OCI-LY7 (cell line): ENCODE measurements around the gene HABP2. TPM values are rescaled to one million over a fixed set of nuclear protein-coding genes. Genes with fewer than 3 reads are reported as not detected.

ENCODE experiments used
- BruUV-seq: library from RNA; stranded (reverse); fragments of 400-500 nt; replicated peaks from 2 replicates; lab custom pipeline; 2021; lab: Mats Ljungman, UMichigan
- CTCF ChIA-PET: fragments of 300-600 bp; sonication (Branson Sonifier 250); formaldehyde crosslinking; loops from one replicate; lab custom pipeline; 2022; ENCODE audit warnings: antibody characterized with exemption; ENCODE audit not compliant: unreplicated experiment; lab: Charles Lee
- POLR2A ChIA-PET: fragments of 300-600 bp; sonication (Branson Sonifier 250); formaldehyde crosslinking; loops from one replicate; lab custom pipeline; 2022; ENCODE audit warnings: antibody characterized with exemption; lab: Charles Lee
- DNase-seq: peaks from one replicate; pipeline ENCODE4 v3.0.0-alpha.2; 2015; ENCODE audit warnings: low spot score
- H2AFZ ChIP-seq: fragments of 200-600 bp; sonication (generic), shearing (Covaris generic); 2 replicates; pipeline ENCODE4 v1.6.1; 2014; ENCODE audit warnings: mild to moderate bottlenecking, antibody characterized with exemption, low read length, moderate library complexity
- H3K27ac ChIP-seq: fragments of 200-600 bp; sonication (generic); 2 replicates; pipeline ENCODE4 v1.5.1; 2014; ENCODE audit warnings: mixed run types, low read depth, mild to moderate bottlenecking, moderate library complexity, low read length, inconsistent platforms; ENCODE audit not compliant: poor library complexity, severe bottlenecking
- H3K36me3 ChIP-seq: fragments of 200-600 bp; sonication (generic); 2 replicates; pipeline ENCODE4 v1.6.1; 2014; ENCODE audit warnings: mild to moderate bottlenecking, antibody characterized with exemption, low read length, moderate library complexity, mixed read lengths; ENCODE audit not compliant: insufficient read depth
- H3K4me1 ChIP-seq: fragments of 200-600 bp; sonication (generic); 2 replicates; pipeline ENCODE4 v1.5.1; 2014; ENCODE audit warnings: mild to moderate bottlenecking, low read length; ENCODE audit not compliant: insufficient read depth, poor library complexity, severe bottlenecking
- H3K4me2 ChIP-seq: fragments of 200-600 bp; sonication (generic); 2 replicates; pipeline ENCODE4 v1.6.1; 2014; ENCODE audit warnings: mild to moderate bottlenecking, low read length
- H3K4me3 ChIP-seq: fragments of 200-600 bp; sonication (generic); 2 replicates; pipeline ENCODE4 v1.5.1; 2014; ENCODE audit warnings: mild to moderate bottlenecking, low read depth, low read length; ENCODE audit not compliant: poor library complexity, severe bottlenecking
- H3K79me2 ChIP-seq: fragments of 200-600 bp; sonication (generic); 2 replicates; pipeline ENCODE4 v1.6.1; 2016; ENCODE audit warnings: low read depth, mild to moderate bottlenecking, low read length, moderate library complexity, mixed read lengths; ENCODE audit not compliant: insufficient read depth
- H3K9me2 ChIP-seq: fragments of 200-600 bp; sonication (generic); 2 replicates; pipeline ENCODE4 v1.6.1; 2016; ENCODE audit warnings: mild to moderate bottlenecking, low read length, mixed read lengths; ENCODE audit not compliant: insufficient read depth
- H3K9me3 ChIP-seq: fragments of 200-600 bp; sonication (generic); 2 replicates; pipeline ENCODE4 v1.6.1; 2014; ENCODE audit warnings: mild to moderate bottlenecking, mixed run types, low read length, mixed read lengths
- H4K20me1 ChIP-seq: fragments of 200-600 bp; sonication (generic); 2 replicates; pipeline ENCODE4 v1.6.1; 2014; ENCODE audit warnings: mild to moderate bottlenecking, antibody characterized with exemption, low read length, moderate library complexity, mixed read lengths; ENCODE audit not compliant: insufficient read depth
- CTCF ChIP-seq: fragments of 200-600 bp; sonication (generic); conservative IDR thresholded peaks from 2 replicates; pipeline ENCODE4 v1.5.1; 2014; ENCODE audit warnings: mild to moderate bottlenecking, antibody characterized with exemption, low read length, moderate library complexity, mixed read lengths
- EZH2phosphoT487 ChIP-seq: fragments of 200-600 bp; sonication (generic); IDR thresholded peaks from 2 replicates; pipeline ENCODE4 v1.6.1; 2018; ENCODE audit warnings: low read depth, borderline replicate concordance, mild to moderate bottlenecking, mixed run types, antibody characterized with exemption, low read length, moderate library complexity, mixed read lengths
- intact Hi-C: fragments of 100-400 bp; cut with micrococcal nuclease; formaldehyde crosslinking; loops from one replicate; pipeline ENCODE4 v1.10.0; 2022; ENCODE audit not compliant: unreplicated experiment
- total RNA-seq, 2 experiments: library from RNA; depleted of rRNA in 1 of 2; stranded (reverse); fragments of >200 nt in 1 of 2; shearing (Covaris generic) in 1 of 2; gene quantifications; 2 replicates each; pipeline ENCODE4 v1.2.3, GENCODE V29; 2014 to 2022

The HABP2 gene
- total RNA-seq, 2 experiments from 2014 or later = not detected

GRCh38 chr10:113527211-113527906 lies 25.5 kb upstream of the HABP2 start:
- DNase-seq = no peak
- Histone ChIP-seq H3K79me2 (no peaks in the 10 kb centered on the region), H4K20me1 (no peaks in the 10 kb centered on the region), H3K9me2 (no peaks in the 10 kb centered on the region), H3K4me1 (no peaks in the 10 kb centered on the region), H2AFZ (no peak overlapping the region), H3K36me3 (no peaks in the 10 kb centered on the region), H3K4me2 (no peak overlapping the region), H3K4me3 (no peak overlapping the region), H3K9me3 (no peaks in the 10 kb centered on the region), H3K27ac (no peak overlapping the region)
- CTCF ChIA-PET = no interaction called here
- TF ChIP-seq CTCF (no peak), EZH2phosphoT487 (no peak)
- POLR2A ChIA-PET = interaction anchor here (0.6 kb wide), 1 partner anchor 18 kb away, joined by 4 read pairs; no protein-coding TSS in a partner anchor
- no TSS peak for BruUV-seq
- intact Hi-C loops = no loop called here

- no peak for DNase-seq
- H3K79me2 ChIP-seq = no peaks in the 10 kb centered on the region
- H3K4me3 ChIP-seq = no peak overlapping the region
- no peaks in the 10 kb centered on the region for H3K4me1 ChIP-seq
- no peak overlapping the region for H3K27ac ChIP-seq
- intact Hi-C loops = no loop called here
- no TSS peak for BruUV-seq
- no peak for TF ChIP-seq CTCF
- TF ChIP-seq EZH2phosphoT487 = no peak
- H2AFZ ChIP-seq = no peak overlapping the region
- no peaks in the 10 kb centered on the region for H4K20me1 ChIP-seq
- H3K4me2 ChIP-seq = no peak overlapping the region
- no peaks in the 10 kb centered on the region for H3K9me2 ChIP-seq
- CTCF ChIA-PET = no interaction called here
- no peaks in the 10 kb centered on the region for H3K9me3 ChIP-seq
- POLR2A ChIA-PET = no interaction called here
- no peaks in the 10 kb centered on the region for H3K36me3 ChIP-seq
These were observed 24.0 kb upstream of the HABP2 start for GRCh38 chr10:113528876-113529275.

GRCh38 chr10:113529575-113529974 lies 23.3 kb upstream of the HABP2 start:
- TF ChIP-seq EZH2phosphoT487 (no peak), CTCF (no peak)
- no TSS peak for BruUV-seq
- no peak for DNase-seq
- no peaks in the 10 kb centered on the region for H3K79me2 ChIP-seq
- no peaks in the 10 kb centered on the region for H4K20me1 ChIP-seq
- H3K27ac ChIP-seq = no peak overlapping the region
- no peaks in the 10 kb centered on the region for H3K9me2 ChIP-seq
- H2AFZ ChIP-seq = no peak overlapping the region
- POLR2A ChIA-PET = no interaction called here
- no peaks in the 10 kb centered on the region for H3K4me1 ChIP-seq
- CTCF ChIA-PET = no interaction called here
- no peaks in the 10 kb centered on the region for H3K36me3 ChIP-seq
- H3K4me3 ChIP-seq = no peak overlapping the region
- H3K4me2 ChIP-seq = no peak overlapping the region
- H3K9me3 ChIP-seq = no peaks in the 10 kb centered on the region
- intact Hi-C loops = no loop called here
